Measurements from ENCODE around the gene ISG15.

- TF ChIP-seq CTCF (IDR thresholded peaks at IDR 0.05) (no peak), POLR2A (IDR thresholded peaks at IDR 0.05) (no peak)
These were observed 31.3 kb downstream of the ISG15 start for GRCh38 chr1:1044455-1045078.
